Measurements from ENCODE around the gene RIC8B.

RIC8B gene

DNA sequence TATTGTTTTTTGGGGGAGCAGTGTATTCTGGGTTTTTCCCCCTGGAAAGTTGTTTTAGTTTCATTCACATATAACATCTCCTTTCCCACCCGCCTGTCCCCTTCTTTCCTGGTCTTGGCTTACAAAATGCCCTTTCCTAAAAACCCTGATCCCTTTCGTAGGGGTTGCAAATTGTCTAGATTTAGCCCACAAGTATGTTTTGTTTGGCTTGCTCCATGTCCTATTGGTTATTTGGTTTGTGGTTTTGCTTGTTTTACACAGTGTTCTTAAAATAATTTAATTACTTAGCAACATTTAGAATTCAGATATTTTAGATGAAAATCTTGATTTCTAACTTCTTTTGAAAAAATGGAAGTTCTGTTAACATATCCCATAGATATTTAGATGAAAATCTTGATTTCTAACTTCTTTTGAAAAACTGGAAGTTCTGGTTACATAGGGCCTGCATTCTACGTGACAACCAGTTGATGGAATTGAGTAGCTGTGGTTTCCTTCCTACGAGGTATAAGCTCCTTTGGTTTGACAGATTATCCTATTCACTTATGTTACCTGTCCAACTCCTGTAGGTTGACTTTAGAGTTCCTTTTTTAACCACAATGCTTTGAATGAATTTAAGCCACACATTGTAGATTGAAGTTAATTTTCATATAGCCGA lies 92.1 kb downstream of the RIC8B start:
- in situ Hi-C loops (cut with HindIII; ENCODE audit: low sequenced_read_pairs) = no loop called here

DNA sequence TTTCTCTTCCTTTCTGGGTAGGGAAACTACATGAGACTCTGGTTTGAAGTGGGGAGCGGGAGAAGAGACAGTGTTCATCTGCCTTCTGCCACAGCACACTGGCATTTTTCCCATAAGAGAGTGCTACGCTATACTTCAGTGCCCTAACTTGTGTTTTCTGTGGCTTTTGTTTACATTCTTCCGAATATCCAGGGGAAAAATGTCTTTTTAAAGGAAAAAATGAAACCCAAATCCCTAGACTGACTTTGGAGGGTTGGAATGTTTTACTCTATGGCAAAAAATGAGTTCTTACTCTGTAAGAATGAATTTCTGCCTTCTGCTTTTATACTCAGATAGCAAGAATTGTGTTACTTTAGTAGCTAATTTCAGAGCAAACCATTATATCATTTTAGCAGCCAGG lies 93.2 kb downstream of the RIC8B start:
- in situ Hi-C loops (cut with HindIII; ENCODE audit: low sequenced_read_pairs) = no loop called here

GRCh38 chr12:106868982-106869700 lies 94.7 kb downstream of the RIC8B start:
- in situ Hi-C loops (cut with HindIII; ENCODE audit: low sequenced_read_pairs) = no loop called here

DNA sequence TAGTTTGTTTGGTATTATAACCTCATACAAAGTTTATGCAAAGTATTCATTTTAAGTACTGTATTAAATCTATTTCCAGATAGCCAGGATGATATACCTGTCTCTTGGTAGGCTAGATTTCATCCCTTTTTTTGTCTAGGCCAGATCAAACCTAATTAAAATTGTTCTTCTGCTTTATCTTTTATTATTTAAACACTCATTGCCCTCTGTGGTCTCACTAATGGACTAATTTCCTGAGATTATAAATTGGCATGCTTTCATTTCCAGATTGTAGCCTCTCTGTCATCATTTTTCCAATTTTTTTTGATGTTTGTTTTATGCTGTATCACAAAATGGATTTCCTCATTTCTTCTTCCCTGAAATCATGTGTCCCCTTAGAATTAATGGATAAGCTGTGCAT lies 95.6 kb downstream of the RIC8B start:
- in situ Hi-C loops (cut with HindIII; ENCODE audit: low sequenced_read_pairs) = no loop called here

DNA sequence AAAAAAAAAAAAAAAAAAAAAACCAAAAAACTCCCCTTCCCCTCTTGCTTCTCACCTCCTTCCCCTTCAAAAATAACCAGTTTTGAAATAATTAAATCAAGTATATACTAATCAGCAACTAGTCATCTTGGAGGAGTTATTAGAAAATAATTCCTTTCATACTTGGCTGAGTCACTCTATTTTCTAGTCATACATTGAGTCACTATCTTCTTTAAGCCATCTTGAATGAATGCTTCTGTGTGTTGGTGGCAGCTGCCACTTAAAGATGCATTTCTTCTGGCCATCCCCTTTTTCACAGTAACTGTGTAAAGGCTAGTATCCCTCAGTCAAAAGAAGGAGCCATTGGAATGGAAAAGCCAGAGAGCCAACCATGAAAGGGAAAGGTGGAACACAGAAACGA lies 97.0 kb downstream of the RIC8B start:
- in situ Hi-C loops (cut with HindIII; ENCODE audit: low sequenced_read_pairs) = no loop called here

- in situ Hi-C loops (cut with HindIII; ENCODE audit: low sequenced_read_pairs) = no loop called here
These were observed 99.5 kb downstream of the RIC8B start for GRCh38 chr12:106873983-106874382.

DNA sequence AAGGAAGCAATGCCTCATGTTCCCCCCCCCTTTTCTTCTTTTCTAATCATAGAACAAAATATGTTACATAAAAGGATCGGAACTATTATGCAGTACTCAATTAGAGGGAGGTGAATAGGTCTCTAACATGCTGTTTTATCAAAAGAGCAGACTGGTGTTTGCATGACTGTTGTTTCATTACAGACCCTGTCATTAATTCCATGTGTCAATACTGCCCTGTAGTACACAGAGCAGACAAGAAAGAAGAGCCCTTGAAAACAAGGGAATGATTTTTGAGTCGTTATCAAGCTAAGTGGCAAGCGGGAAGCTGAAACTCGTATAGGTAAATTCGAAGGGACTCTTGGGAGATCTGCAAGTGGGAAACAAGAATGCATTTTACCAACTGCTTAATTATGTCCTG lies 104.3 kb downstream of the RIC8B start:
- in situ Hi-C loops (cut with HindIII; ENCODE audit: low sequenced_read_pairs) = no loop called here

GRCh38 chr12:106879612-106880011 lies 105.1 kb downstream of the RIC8B start:
- in situ Hi-C loops (cut with HindIII; ENCODE audit: low sequenced_read_pairs) = no loop called here

GRCh38 chr12:106883426-106883825 lies 108.9 kb downstream of the RIC8B start:
- in situ Hi-C loops (cut with HindIII; ENCODE audit: low sequenced_read_pairs) = no loop called here

DNA sequence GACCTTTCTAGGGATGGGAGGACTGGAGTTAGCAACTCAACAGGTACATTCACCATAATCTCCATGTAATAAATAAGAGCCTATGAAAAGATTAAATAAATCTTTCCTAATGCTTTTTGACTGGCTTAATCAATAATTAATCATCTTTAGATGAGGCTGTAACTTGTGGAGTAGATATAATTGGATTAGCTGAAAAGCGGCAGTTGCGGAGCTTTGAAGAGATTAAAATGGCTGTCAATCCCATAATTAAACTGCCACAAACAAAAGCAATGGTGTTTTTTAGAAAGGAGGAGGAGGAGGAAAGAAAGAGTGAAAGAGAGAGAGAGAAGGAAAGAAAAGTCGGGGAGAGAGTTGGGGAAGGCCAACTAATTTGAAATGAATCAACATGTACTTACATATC lies 110.5 kb downstream of the RIC8B start:
- in situ Hi-C loops (cut with HindIII; ENCODE audit: low sequenced_read_pairs) = no loop called here

GRCh38 chr12:106885541-106886249 lies 111.2 kb downstream of the RIC8B start:
- in situ Hi-C loops (cut with HindIII; ENCODE audit: low sequenced_read_pairs) = no loop called here

GRCh38 chr12:106886932-106887331 lies 112.5 kb downstream of the RIC8B start:
- in situ Hi-C loops (cut with HindIII; ENCODE audit: low sequenced_read_pairs) = no loop called here

- in situ Hi-C loops (cut with HindIII; ENCODE audit: low sequenced_read_pairs) = no loop called here
These were observed 114.0 kb downstream of the RIC8B start for GRCh38 chr12:106888348-106888970.

- in situ Hi-C loops (cut with HindIII; ENCODE audit: low sequenced_read_pairs) = no loop called here
These were observed 114.8 kb downstream of the RIC8B start for GRCh38 chr12:106889326-106889725.

DNA sequence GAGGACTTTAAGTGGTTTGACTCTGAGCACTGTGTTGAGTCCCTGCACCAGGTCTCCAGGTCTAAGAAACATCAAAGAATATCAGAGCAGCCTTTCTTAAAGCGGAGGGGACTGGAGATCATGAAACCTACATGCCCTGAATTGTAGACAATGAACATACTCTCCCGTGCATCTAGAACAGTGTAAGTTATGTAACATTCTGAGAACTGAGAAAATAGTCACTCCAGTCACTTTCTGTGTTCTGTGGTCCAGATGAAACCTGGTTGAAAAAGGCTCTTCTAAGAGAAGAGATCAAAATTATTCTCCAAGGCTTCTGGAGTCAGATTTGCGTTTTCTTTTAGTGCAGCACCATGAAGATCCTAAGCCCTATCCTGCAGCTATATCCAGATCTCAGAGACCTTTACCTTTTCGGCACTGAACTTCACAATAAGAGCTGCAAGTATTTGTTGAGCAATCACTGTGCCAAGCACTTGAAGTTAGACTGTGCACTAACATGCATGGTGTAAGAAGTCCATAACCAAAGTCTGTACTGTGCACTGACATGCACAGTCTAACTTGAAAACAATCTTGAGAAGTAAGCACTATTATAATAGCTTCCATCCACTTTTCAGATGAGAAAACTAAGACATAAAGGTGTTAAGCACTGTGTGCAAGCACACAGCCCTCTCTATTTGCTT lies 115.6 kb downstream of the RIC8B start:
- in situ Hi-C loops (cut with HindIII; ENCODE audit: low sequenced_read_pairs) = no loop called here

DNA sequence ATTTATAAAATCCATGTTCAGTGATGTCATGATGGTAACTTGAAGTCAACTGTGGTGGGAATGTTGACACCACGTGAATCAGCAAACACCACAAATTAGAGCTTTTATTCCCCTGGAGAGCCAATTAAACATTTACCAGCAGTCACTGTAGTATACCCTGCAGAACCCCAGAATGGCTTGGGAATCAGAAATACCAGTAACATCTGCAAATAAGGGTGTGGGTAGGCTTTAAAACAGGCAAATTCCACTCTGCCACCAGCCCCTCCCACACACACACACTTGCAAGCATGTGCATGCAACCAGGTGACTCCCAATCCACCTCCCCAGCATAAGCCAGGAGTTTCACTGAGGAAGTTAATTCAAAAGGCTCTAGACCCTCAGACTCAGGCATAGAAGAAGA lies 117.6 kb downstream of the RIC8B start:
- in situ Hi-C loops (cut with HindIII; ENCODE audit: low sequenced_read_pairs) = no loop called here

- in situ Hi-C loops (cut with HindIII; ENCODE audit: low sequenced_read_pairs) = no loop called here
These were observed 119.0 kb downstream of the RIC8B start for GRCh38 chr12:106893451-106893850.

GRCh38 chr12:106894774-106895173 lies 120.3 kb downstream of the RIC8B start:
- in situ Hi-C loops (cut with HindIII; ENCODE audit: low sequenced_read_pairs) = no loop called here

DNA sequence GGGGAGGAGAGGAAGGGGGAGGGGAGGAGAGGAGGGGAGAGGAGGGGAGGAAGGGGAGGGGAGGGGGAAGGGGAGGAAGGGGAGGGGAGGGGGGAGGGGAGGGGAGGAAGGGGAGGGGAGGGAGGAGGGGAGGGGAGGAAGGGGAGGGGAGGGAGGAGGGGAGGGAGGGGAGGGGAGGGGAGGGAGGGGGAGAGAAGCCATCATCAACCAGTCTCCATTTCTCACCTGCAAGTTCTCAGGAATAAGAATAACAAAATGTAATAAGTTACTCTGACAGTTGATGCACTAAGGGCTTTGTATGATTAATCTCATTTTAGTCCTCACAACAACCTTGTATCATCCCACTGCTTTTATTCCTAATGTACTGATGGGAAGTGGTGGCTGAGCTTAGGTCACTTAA lies 122.1 kb downstream of the RIC8B start:
- in situ Hi-C loops (cut with HindIII; ENCODE audit: low sequenced_read_pairs) = no loop called here

GRCh38 chr12:106897082-106897481 lies 122.6 kb downstream of the RIC8B start:
- in situ Hi-C loops (cut with HindIII; ENCODE audit: low sequenced_read_pairs) = no loop called here

All from DLD1 (cell line).